ENCODE data around the gene PGF. TPM values are rescaled to one million over a fixed set of nuclear protein-coding genes. Genes with fewer than 3 reads are reported as not detected.

PGF gene
- total and polyA plus RNA-seq, 2 of the 13 experiments (the other 11 are each of a cell fraction or from before 2014, with no cell fraction given) = 10.7 to 27.5 TPM

- TF ChIP-seq ZBTB4 (CRISPR knock-in tag; IDR thresholded peaks at IDR 0.05; ENCODE audit: borderline replicate concordance) (0 out of 2 replicates have a peak, but pooled peaks have one; percentile 7), CSRNP1 (CRISPR knock-in tag; IDR thresholded peaks at IDR 0.05) (no peak), ZNF451 (CRISPR knock-in tag; IDR thresholded peaks at IDR 0.05) (0 out of 2 replicates have a peak, but pooled peaks have one; percentile 50), HDAC1 (CRISPR knock-in tag; IDR thresholded peaks at IDR 0.05) (peak; percentile 72), SOX13 (IDR thresholded peaks at IDR 0.05) (no peak), SOX13 (CRISPR knock-in tag; conservative IDR thresholded peaks at IDR 0.05 in 1 of 2, IDR thresholded peaks at IDR 0.05 in 1 of 2) (peak in 1 of 2 experiments; percentile 48; a peak in 2 of 4 replicates), HMGXB3 (CRISPR knock-in tag; IDR thresholded peaks at IDR 0.05; ENCODE audit: borderline replicate concordance) (no peak), TBX2 (CRISPR knock-in tag; IDR thresholded peaks at IDR 0.05; ENCODE audit: borderline replicate concordance) (peak; percentile 62), NFIB (CRISPR knock-in tag; IDR thresholded peaks at IDR 0.05; ENCODE audit: borderline replicate concordance) (no peak), RFXAP (CRISPR knock-in tag; IDR thresholded peaks at IDR 0.05; ENCODE audit: borderline replicate concordance) (no peak), GATAD1 (CRISPR knock-in tag; IDR thresholded peaks at IDR 0.05) (no peak)
- TF ChIP-seq, protein P1, sequence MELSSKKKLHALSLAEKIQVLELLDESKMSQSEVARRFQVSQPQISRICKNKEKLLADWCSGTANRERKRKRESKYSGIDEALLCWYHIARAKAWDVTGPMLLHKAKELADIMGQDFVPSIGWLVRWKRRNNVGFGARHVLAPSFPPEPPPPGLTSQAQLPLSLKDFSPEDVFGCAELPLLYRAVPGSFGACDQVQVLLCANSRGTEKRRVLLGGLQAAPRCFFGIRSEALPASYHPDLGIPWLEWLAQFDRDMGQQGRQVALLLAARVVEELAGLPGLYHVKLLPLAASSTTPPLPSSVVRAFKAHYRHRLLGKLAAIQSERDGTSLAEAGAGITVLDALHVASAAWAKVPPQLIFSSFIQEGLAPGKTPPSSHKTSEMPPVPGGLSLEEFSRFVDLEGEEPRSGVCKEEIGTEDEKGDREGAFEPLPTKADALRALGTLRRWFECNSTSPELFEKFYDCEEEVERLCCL (CRISPR knock-in tag; IDR thresholded peaks at IDR 0.05; ENCODE audit: borderline replicate concordance) = no peak
- TF ChIP-seq, protein P2, sequence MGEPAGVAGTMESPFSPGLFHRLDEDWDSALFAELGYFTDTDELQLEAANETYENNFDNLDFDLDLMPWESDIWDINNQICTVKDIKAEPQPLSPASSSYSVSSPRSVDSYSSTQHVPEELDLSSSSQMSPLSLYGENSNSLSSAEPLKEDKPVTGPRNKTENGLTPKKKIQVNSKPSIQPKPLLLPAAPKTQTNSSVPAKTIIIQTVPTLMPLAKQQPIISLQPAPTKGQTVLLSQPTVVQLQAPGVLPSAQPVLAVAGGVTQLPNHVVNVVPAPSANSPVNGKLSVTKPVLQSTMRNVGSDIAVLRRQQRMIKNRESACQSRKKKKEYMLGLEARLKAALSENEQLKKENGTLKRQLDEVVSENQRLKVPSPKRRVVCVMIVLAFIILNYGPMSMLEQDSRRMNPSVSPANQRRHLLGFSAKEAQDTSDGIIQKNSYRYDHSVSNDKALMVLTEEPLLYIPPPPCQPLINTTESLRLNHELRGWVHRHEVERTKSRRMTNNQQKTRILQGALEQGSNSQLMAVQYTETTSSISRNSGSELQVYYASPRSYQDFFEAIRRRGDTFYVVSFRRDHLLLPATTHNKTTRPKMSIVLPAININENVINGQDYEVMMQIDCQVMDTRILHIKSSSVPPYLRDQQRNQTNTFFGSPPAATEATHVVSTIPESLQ (CRISPR knock-in tag; conservative IDR thresholded peaks at IDR 0.05) = no peak
These were observed 1.1 kb upstream of the PGF start (continued) for GRCh38 chr14:74956280-74957072.
